Progenitor cell of endocrine pancreas (in vitro differentiated cells): ENCODE results near the gene SNX1. TPM values are rescaled to one million over a fixed set of nuclear protein-coding genes. Genes with fewer than 3 reads are reported as not detected.

ENCODE experiments used
- DNase-seq: peaks from one replicate; pipeline ENCODE4 v3.0.0; 2021; ENCODE audit warnings: low spot score; ENCODE audit not compliant: unreplicated experiment
- H3K27ac Mint-ChIP-seq: 2 replicates; pipeline ENCODE4 v1.8.0; 2021; ENCODE audit warnings: mild to moderate bottlenecking, moderate library complexity, mixed read lengths
- H3K27me3 Mint-ChIP-seq: 2 replicates; pipeline ENCODE4 v1.8.0; 2021; ENCODE audit warnings: mixed read lengths
- H3K36me3 Mint-ChIP-seq: 2 replicates; pipeline ENCODE4 v1.8.0; 2022; ENCODE audit warnings: mixed read lengths; ENCODE audit not compliant: insufficient read depth
- H3K4me1 Mint-ChIP-seq: 2 replicates; pipeline ENCODE4 v1.8.0; 2021; ENCODE audit warnings: low read depth, mixed read lengths
- H3K4me3 Mint-ChIP-seq: 2 replicates; pipeline ENCODE4 v1.8.0; 2021; ENCODE audit warnings: low read depth, mild to moderate bottlenecking, moderate library complexity, mixed read lengths
- H3K9me3 Mint-ChIP-seq: 2 replicates; pipeline ENCODE4 v1.8.0; 2021; ENCODE audit warnings: low read depth, mixed read lengths
- total RNA-seq: library from RNA; stranded (reverse); gene quantifications from 2 replicates; pipeline ENCODE4 v1.2.1, GENCODE V29; 2021
- TF ChIP-seq, protein P1 (sequence below): fragments of 200-600 bp; sonication (generic); IDR thresholded peaks from one replicate; pipeline ENCODE4 v1.5.0; 2021; ENCODE audit warnings: antibody characterized with exemption, mild to moderate bottlenecking; ENCODE audit not compliant: unreplicated experiment

SNX1 gene
- total RNA-seq, 1 donor from 2014 or later = 91.4 TPM

DNA sequence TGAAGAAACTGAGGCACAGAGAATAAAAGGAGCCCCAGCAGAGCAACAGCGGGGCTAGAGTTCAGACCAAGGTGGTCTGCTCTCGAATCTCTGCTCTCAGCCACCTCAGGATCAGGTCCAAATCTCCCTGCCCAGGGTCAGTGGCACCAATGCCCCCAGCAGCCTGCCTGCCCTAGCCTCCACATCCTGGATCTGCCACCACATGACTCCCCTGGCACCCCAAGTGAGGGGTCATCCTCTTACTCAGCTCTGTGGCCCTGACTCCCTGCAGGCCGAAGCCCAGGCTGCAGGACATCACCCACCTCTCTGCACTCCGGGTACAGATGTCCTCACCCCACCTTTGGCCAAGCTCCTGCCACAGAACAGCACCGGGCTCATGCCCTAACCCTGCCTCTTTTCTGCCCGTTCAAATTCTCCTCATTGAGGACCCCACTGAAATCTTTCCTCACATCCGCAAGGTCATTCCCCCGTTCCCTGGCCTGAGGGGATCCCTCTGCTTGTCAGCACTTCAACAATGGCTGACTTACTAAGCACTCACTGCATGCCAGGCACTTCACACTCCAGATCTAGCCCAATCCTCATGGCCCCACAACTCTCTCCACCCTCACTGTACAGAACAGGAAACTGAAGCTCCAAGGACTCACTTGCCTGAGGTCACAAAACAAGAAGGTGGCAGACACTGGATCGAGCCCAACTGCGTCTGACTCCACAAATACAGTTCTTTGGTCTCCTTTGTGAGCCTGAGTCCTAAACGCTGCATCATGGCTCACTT lies 62.8 kb downstream of the SNX1 start:
- Mint-ChIP-seq H3K27me3 (peaks cover under 1% of the 10 kb centered on the region), H3K4me1 (peaks cover 22% of the 10 kb centered on the region), H3K9me3 (no peaks in the 10 kb centered on the region), H3K4me3 (no peak overlapping the region), H3K27ac (peak overlapping the region; percentile 79), H3K36me3 (peaks cover 27% of the 10 kb centered on the region)
- no peak for DNase-seq
- TF ChIP-seq, protein P1, sequence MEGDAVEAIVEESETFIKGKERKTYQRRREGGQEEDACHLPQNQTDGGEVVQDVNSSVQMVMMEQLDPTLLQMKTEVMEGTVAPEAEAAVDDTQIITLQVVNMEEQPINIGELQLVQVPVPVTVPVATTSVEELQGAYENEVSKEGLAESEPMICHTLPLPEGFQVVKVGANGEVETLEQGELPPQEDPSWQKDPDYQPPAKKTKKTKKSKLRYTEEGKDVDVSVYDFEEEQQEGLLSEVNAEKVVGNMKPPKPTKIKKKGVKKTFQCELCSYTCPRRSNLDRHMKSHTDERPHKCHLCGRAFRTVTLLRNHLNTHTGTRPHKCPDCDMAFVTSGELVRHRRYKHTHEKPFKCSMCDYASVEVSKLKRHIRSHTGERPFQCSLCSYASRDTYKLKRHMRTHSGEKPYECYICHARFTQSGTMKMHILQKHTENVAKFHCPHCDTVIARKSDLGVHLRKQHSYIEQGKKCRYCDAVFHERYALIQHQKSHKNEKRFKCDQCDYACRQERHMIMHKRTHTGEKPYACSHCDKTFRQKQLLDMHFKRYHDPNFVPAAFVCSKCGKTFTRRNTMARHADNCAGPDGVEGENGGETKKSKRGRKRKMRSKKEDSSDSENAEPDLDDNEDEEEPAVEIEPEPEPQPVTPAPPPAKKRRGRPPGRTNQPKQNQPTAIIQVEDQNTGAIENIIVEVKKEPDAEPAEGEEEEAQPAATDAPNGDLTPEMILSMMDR = no peak

DNA sequence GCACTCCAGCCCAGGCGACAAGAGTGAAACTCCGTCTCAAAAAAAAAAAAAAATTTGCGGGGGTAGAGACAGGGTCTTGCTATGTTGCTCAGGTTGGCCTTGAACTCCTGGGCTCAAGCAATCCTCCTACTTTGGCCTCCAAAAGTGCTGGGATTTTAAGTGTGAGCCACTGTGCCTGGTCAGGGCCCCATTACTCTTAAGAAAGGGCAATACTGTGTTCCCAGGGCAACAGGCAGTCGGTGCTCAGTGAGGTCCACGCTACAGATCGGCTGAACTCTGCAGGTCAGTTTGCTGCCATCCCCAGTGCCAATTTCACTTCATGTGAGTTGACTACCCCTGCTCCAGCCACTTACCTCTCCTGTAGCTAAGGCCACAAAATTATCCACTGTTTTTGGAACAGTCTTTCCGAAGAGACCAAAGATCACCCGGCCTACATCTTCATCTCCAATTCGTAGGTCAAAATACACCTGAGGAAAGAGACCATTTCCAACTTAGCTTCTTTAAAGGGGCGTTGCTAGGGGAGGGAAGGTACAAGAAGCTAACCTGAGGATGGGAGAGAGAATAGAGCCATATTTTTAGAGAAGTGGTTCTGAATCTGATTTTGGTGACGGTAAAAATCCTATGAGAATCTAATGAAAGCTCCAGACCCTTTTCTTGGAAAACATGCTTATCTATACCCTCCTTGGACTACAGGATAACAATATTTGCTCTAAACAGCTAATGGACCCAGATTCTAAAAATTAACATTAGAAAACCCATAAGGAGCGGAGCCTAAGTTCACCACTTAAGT lies 66.1 kb downstream of the SNX1 start:
- Mint-ChIP-seq H3K27me3 (no peaks in the 10 kb centered on the region), H3K4me3 (peak overlapping the region; percentile 92), H3K36me3 (peaks cover 22% of the 10 kb centered on the region), H3K9me3 (no peaks in the 10 kb centered on the region), H3K27ac (peak overlapping the region; percentile 86), H3K4me1 (peaks cover 28% of the 10 kb centered on the region)
- no peak for DNase-seq
- TF ChIP-seq, protein P1 = no peak

DNA sequence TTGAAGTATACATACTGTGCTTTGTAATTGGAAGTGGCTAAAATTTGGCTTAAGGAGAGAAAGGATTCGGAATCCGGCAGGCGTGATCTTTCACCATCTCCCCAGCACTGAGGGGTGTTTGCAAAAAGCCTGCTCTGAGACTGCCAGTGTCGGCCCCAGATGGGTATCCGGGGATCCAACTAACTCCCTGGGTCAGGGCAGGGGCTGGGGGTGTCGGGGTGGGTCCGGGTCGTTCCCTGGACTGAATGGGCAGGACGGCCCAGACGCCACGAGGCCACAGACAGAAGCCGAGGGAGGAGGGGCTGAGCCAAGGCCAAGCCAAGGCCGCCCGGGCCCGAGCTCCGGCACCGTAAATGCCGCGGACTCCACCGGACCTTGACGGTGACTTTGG lies 66.7 kb downstream of the SNX1 start:
- Mint-ChIP-seq H3K36me3 (peaks cover 19% of the 10 kb centered on the region), H3K4me1 (peaks cover 28% of the 10 kb centered on the region)

DNA sequence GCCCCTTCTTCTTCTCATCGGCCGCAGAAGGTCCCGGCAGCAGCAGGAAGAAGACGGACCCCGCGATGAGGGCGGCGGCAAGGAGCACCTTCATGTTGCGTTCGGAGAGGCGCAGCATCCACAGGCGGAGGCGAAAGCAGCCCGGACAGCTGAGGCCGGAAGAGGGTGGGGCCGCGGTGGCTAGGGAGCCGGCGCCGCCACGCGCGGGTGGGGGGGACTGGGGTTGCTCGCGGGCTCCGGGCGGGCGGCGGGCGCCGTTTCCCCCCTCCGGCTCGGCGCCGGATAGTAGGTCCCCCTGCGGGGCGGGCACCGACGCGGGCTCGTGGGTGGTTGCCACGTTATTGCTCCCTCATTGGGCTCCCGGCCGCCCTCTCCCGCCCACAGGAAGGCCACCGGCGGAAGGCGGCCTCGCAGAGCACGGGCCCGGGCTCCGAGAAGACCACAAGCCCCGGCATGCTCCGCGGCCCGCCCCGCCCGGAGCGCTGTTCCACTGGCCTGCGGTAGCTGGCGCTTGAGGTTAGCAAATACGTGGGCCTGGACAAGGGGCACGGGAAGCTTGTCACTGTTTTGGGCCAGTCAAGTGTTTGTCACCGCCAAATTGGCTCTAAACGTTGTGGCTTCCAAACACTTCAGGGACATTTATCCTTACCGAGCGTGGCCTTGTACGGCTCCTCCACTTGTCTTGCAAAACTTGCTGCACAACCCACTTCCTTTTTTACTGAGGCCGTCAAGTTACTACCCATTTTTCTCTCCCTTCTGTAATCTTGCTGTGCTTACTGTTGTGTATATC lies 67.3 kb downstream of the SNX1 start, which contains the start of gene PPIB:
TSS of gene PPIB (minus strand) at position 154 of the 790 bp plus-strand sequence. CDS start at position 118, 36 bp downstream.
- TF ChIP-seq, protein P1 = peak; percentile 54
- H3K36me3 Mint-ChIP-seq = peaks cover 17% of the 10 kb centered on the region
- H3K27me3 Mint-ChIP-seq = no peaks in the 10 kb centered on the region
- DNase-seq = peak; percentile 92
- peaks cover 28% of the 10 kb centered on the region for H3K4me1 Mint-ChIP-seq
- peak within 1 kb of the TSS; percentile 92 for H3K4me3 Mint-ChIP-seq
- H3K27ac Mint-ChIP-seq = peak within 1 kb of the TSS; percentile 96
- no peaks in the 10 kb centered on the region for H3K9me3 Mint-ChIP-seq

More for the DNA sequence above, 66.7 kb downstream of the SNX1 start:
- TF ChIP-seq, protein P1 = no peak
- H3K4me3 Mint-ChIP-seq = peak overlapping the region; percentile 92
- H3K9me3 Mint-ChIP-seq = no peaks in the 10 kb centered on the region
- DNase-seq = no peak
- H3K27ac Mint-ChIP-seq = peak overlapping the region; percentile 86
- H3K27me3 Mint-ChIP-seq = no peaks in the 10 kb centered on the region
